Ovary (tissue), 9 donors: Measurements from ENCODE around the gene UCN. TPM values are rescaled to one million over a fixed set of nuclear protein-coding genes. Genes with fewer than 3 reads are reported as not detected.
A peak's percentile ranks its signal among the peaks of the same experiment; 100 is the strongest.
"Not testable (repeated sequence)": the region's sequence is repeated elsewhere in the genome, so short reads cannot be mapped to it uniquely, and the experiment has no call there.

Source experiments
- DNase-seq, 5 donors: peaks; one replicate each; pipeline ENCODE4 v3.0.0-alpha.2; 2019 to 2020
- H3K27ac ChIP-seq, 2 donors: fragments of 200-600 bp; one replicate each; pipeline versions ENCODE4 v1.5.1 to v1.8.0; 2019 to 2022
- H3K27me3 ChIP-seq: fragments of 200-600 bp; one replicate; pipeline ENCODE4 v1.8.0; 2022
- H3K36me3 ChIP-seq: fragments of 200-600 bp; sonication (generic); one replicate; pipeline ENCODE4 v1.5.1; 2019
- H3K4me1 ChIP-seq: one replicate; pipeline ENCODE4 v1.8.1; 2013; ENCODE audit warnings: mild to moderate bottlenecking, moderate library complexity; ENCODE audit not compliant: insufficient read depth
- H3K4me3 ChIP-seq: fragments of 200-600 bp; sonication (generic); one replicate; pipeline ENCODE4 v1.5.1; 2017
- H3K9me3 ChIP-seq, 2 donors: fragments of 200-600 bp in 1 of 2; sonication (generic) in 1 of 2; one replicate each; pipeline versions ENCODE4 v1.5.1 to v1.8.1; 2013 to 2019; ENCODE audit warnings: mild to moderate bottlenecking in 1 of 2, moderate library complexity in 1 of 2
- CTCF ChIP-seq, 3 donors: fragments of 450-650 bp in 2 of 3; fragments of 200-600 bp in 1 of 3; IDR thresholded peaks; one replicate each; pipeline versions ENCODE4 v1.5.1 to v1.8.0; 2016 to 2022; ENCODE audit warnings: antibody characterized with exemption in 3 of 3, mild to moderate bottlenecking in 1 of 3
- EP300 ChIP-seq: sonication (generic); formaldehyde crosslinking; IDR thresholded peaks from one replicate; pipeline ENCODE4 v1.6.1; 2017; ENCODE audit warnings: antibody characterized with exemption
- POLR2A ChIP-seq: fragments of 450-650 bp; IDR thresholded peaks from one replicate; pipeline ENCODE4 v1.6.1; 2017; ENCODE audit warnings: antibody characterized with exemption, mild to moderate bottlenecking, moderate library complexity
- WGBS, 3 donors: extraction: QIAGEN DNeasy Blood & Tissue Kit in 1 of 3; methylation state at CpG; one replicate each; pipeline versions ENCODE4 v1.1.5 to v1.1.7; 2013 to 2017; 5-methylcytosine and 5-hydroxymethylcytosine counted together
- intact Hi-C, 4 donors: fragments of 100-400 bp; cut with DNase I; formaldehyde crosslinking; loops; one replicate each; pipeline versions ENCODE4 v1.11.0 to v1.15.1; 2022 to 2023
- polyA plus RNA-seq, 2 donors: library from polyadenylated mRNA; stranded (reverse); fragments of 200-250 nt in 1 of 2; fragments of 350-450 nt in 1 of 2; fragmentation: Illumina TruSeq in 1 of 2; extraction: RNeasy Lipid Tissue Mini Kit (QIAGEN cat#74804) in 1 of 2; gene quantifications; one replicate each; pipeline ENCODE4 v1.2.3, GENCODE V29; 2013 to 2014
- total RNA-seq, 7 donors: library from RNA; depleted of rRNA in 2 of 7; stranded (reverse); fragments of >200 nt in 2 of 7; fragmentation: NEBNext Ultra II Directional in 3 of 7; extraction: Animal tissue kit (Norgen Biotek cat#: 25700) in 3 of 7; gene quantifications; one replicate each; pipeline versions ENCODE4 v1.1.0 to v1.2.4, GENCODE V29; 2016 to 2023
- donor health status: DM: no; HTN: no; CAD: no; lungs with moderate emphysema.
- donor health status: DM: no; HTN: no; CAD: no.
- donor health status: Bipolar disorder and iron deficiency.
- donor health status: DM: yes; HTN: yes; CAD: no.
- donor health status: DM: no; HTN: no; CAD: no.
- donor health status: DM: yes; HTN: yes; CAD: no.

UCN gene
- total and polyA plus RNA-seq, 9 donors = 1.4 to 5.6 (median 1.6) TPM; not detected in 1

DNA sequence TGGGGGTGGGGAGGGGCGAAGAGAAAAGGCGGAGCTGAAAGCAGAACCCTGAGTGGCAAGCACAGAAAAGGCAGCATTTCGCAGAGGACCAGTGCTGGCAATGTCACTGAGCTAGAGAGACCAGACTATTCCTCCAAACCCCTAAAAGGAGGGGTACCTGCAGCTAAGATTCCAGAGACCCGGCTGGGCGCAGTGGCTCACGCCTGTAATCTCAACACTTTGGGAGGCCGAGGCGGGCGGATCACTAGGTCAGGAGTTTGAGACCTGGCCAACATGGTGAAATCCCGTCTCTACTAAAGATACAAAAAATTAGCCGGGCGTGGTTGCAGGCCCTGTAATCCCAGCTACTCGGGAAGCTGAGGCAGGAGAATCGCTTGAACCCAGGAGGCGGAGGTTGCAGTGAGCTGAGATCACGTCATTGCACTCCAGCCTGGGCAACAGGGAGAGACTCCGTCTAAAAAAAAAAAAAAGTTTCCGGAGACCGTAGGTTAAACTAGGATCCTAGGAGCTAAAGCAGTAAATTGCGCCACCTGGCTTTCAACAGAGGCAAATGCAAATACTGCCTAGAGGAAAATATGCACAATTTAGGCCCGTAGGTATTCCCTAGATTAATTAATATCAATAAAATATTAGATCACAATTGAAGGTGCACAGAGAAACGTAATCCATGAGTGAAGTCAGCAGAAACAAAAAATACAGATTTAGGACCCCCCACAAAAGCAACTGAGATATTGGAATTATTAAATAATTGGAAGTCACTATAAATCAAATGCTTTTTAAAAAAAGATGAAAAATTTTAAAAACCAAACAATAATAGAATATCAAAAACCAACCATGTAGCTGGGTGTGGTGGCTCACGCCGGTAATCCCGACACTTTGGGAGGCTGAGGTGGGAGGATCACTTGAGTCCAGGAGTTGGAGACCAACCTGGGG lies 4.9 kb downstream of the UCN start:
- DNase-seq = peak in 1 of 5 donors; percentile 38
- TF ChIP-seq EP300 (no peak), CTCF (IDR thresholded peaks at IDR 0.05) (peak; percentile 63 to 72 (median 64)), POLR2A (no peak)
- intact Hi-C loops = loop anchor here in 1 of 4 donors (10.0 kb wide), 1 partner anchor 459 kb away; the partner anchor contains the start of gene DPYSL5
- peak overlapping the region; percentile 30 for H3K4me3 ChIP-seq
- H3K9me3 ChIP-seq = no peaks in the 10 kb centered on the region
- H3K4me1 ChIP-seq = peaks cover 4% of the 10 kb centered on the region
- H3K36me3 ChIP-seq = no peaks in the 10 kb centered on the region
- H3K27me3 ChIP-seq = peaks cover 4% of the 10 kb centered on the region
- 17 to 18% (median 18%) methylated on average over 25 of the region's 25 CpGs for WGBS, 3 donors
- no peak overlapping the region for H3K27ac ChIP-seq

GRCh38 chr2:27300606-27301005 lies 7.6 kb downstream of the UCN start:
- H3K27me3 ChIP-seq, H3K4me1 ChIP-seq, H3K4me3 ChIP-seq, H3K27ac ChIP-seq, H3K36me3 ChIP-seq, H3K9me3 ChIP-seq, DNase-seq: not testable (repeated sequence)
- 70 to 82% (median 72%) methylated on average over 4 of the region's 4 CpGs for WGBS, 3 donors
- intact Hi-C loops = loop anchor here in 1 of 4 donors (10.0 kb wide), 1 partner anchor 456 kb away; the partner anchor contains the start of gene DPYSL5

- DNase-seq = no peak
- Histone ChIP-seq H3K27ac (no peak overlapping the region), H3K9me3 (no peaks in the 10 kb centered on the region), H3K27me3 (no peaks in the 10 kb centered on the region), H3K36me3 (no peaks in the 10 kb centered on the region), H3K4me1 (no peaks in the 10 kb centered on the region), H3K4me3 (no peak overlapping the region)
- intact Hi-C loops = no loop called here
- TF ChIP-seq POLR2A (no peak), CTCF (IDR thresholded peaks at IDR 0.05) (no peak), EP300 (no peak)
- WGBS, 3 donors = 73 to 78% (median 75%) methylated on average over 18 of the region's 18 CpGs
These were observed 9.7 kb downstream of the UCN start for GRCh38 chr2:27298391-27299080.

- H3K9me3 ChIP-seq = no peaks in the 10 kb centered on the region
- no peak for DNase-seq
- no peaks in the 10 kb centered on the region for H3K36me3 ChIP-seq
- WGBS, 3 donors = 80 to 89% (median 82%) methylated on average over 3 of the region's 3 CpGs
- H3K27me3 ChIP-seq = no peaks in the 10 kb centered on the region
- no peaks in the 10 kb centered on the region for H3K4me1 ChIP-seq
- H3K4me3 ChIP-seq = no peak overlapping the region
- intact Hi-C loops = no loop called here
- H3K27ac ChIP-seq = no peak overlapping the region
- TF ChIP-seq POLR2A (no peak), CTCF (IDR thresholded peaks at IDR 0.05) (no peak), EP300 (no peak)
These were observed 11.1 kb downstream of the UCN start for GRCh38 chr2:27297195-27297594.
